IPS-NIHi7 (cell line): ENCODE results near the gene ST6GALNAC3.
"Not testable (repeated sequence)": the region's sequence is repeated elsewhere in the genome, so short reads cannot be mapped to it uniquely, and the experiment has no call there.

Experiments used
- DNase-seq: peaks from one replicate; pipeline ENCODE4 v3.0.0; 2012; ENCODE audit warnings: mixed read lengths; ENCODE audit errors: extremely low spot score

Gene ST6GALNAC3

GRCh38 chr1:76074321-76075187 is at the start of gene ST6GALNAC3:
Gene ST6GALNAC3, plus strand, starts transcription at chr1:76074746.
- DNase-seq: peak; percentile 90

- DNase-seq: no peak
These were observed 47.2 kb upstream of the ST6GALNAC3 start for GRCh38 chr1:76027341-76027740.

- DNase-seq: no peak
These were observed 45.2 kb upstream of the ST6GALNAC3 start for GRCh38 chr1:76029331-76029730.

- DNase-seq: no peak
These were observed 43.0 kb upstream of the ST6GALNAC3 start for GRCh38 chr1:76031496-76031895.

DNA sequence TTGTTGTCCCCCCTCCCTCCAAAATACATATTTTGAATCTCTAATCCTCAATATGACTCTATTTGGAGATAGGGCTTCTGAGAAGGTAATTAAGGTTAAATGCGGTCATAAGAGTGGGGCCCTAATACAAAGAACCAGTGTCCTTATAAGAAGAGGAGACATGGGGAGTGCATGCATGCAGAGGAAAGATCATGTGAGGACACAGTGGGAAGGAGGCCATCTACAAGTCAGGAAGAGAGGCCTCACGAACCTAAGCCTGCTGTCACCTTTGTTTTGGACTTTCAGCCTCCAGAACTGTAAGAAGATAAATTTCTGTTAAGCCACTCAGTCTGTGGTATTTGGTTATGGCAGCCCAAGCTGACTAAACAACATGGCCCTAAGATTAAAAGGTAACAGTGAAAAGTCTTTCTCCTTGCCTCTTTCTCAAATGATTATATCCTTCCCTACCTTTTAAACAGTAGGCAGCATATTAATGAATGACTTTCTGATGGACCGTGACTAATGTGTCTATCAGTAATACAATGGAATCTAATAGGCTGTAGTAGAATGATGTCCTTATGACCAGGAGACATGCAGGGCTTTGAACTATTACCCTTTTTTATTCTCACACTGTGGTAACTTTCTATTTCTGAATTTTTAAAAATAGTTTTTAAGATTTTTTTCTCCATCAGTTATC is 40.6 kb upstream of the ST6GALNAC3 start:
- no peak for DNase-seq

DNA sequence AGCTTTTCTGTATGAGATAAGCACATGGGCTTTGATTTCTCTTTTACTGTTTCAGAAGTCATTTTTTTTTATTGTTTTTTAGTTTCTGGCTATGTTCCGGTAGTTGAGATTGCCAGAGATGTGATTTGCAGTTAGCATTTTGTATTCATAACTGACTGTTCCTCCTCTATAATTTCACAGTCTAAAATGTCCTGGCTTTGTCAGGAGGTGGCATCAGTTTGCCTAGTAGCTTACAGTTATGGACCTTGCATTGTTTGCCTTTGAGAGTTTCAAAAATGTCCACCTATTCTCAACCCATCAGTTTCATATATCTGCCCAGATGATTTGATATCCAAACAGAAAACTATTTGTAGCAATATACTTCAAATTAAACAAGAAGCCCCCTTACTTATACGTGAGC is 39.5 kb upstream of the ST6GALNAC3 start:
- DNase-seq: no peak

- DNase-seq: no peak
These were observed 37.2 kb upstream of the ST6GALNAC3 start for GRCh38 chr1:76037324-76037723.

GRCh38 chr1:76038287-76039004 is 36.1 kb upstream of the ST6GALNAC3 start:
- no peak for DNase-seq

DNA sequence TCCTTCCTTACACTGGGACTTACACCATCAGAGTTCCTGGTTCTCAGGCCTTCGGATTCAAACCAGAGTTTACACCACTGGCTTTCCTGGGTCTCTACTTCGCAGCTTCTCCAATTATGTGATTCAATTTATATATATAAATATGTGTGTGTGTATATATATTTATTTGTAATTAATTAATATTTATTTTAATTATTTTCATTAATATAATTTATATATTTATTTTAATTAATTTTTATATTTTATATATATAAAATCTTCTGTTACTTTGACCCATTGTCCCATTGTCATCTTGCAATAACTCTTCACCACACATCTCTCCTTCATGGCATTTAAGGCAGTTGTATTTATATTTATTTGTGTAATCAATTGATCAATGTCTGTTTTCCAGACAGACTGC is 28.4 kb upstream of the ST6GALNAC3 start:
- DNase-seq: no peak

GRCh38 chr1:76048219-76048618 is 26.3 kb upstream of the ST6GALNAC3 start:
- DNase-seq: no peak

DNA sequence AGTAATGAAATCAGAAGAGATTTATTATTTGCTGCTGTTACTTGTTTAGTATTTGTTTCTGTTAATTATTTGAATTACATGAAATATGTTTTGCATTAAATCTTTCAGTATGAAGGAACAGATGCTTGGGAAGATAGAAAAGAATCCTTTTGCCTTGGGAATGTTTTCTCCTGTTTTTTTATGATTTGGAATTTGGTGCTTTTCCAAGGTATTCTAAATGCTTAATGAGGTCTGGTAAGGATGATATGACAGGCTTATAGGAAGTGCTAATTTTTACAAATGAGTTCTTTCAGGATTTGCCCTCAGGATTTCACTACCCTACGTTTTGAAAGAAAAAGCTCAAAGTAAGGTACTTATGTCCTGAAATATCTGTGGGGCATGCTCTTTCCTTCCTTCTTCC is 25.6 kb upstream of the ST6GALNAC3 start:
- no peak for DNase-seq

DNA sequence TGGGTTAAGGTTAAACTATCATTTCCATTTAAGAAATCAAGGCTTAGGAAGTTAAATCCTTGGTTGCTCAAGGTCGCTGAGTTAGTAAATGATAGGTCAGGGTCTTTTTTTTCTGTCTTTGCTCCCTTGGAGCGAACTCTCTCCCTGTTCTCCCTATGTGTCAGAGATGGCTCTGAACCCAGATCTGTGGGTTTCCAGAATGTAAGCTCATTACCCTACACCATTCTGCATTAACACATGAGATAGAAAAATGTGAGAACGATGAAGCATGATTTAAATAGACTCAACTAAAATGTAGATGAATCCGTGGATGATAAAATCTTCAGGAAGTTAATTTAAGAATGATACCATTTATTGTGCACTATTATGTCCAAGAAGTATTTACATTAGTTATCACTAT is 25.0 kb upstream of the ST6GALNAC3 start:
- no peak for DNase-seq

GRCh38 chr1:76050073-76050472 is 24.5 kb upstream of the ST6GALNAC3 start:
- DNase-seq: not testable (repeated sequence)

DNA sequence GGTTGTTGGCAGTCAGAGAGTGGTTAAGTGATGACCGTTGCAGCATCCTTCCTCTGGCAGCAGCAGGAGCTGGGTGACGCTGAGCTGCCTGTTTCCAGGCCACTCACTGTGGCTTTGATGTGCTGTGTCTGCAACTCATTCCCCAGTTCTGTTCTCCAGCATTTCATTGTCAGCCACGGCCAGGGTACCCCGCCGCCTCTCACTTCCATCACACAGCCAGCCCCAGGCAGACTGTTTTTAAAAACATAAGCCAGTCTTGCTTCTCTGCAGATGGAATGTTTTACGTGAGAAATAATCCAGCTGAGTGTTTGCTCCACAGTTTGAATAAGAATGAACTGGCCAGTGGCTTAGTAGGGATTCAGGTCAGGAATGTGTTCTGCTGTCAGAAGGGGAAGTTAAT is 21.5 kb upstream of the ST6GALNAC3 start:
- DNase-seq: peak; percentile 60

DNA sequence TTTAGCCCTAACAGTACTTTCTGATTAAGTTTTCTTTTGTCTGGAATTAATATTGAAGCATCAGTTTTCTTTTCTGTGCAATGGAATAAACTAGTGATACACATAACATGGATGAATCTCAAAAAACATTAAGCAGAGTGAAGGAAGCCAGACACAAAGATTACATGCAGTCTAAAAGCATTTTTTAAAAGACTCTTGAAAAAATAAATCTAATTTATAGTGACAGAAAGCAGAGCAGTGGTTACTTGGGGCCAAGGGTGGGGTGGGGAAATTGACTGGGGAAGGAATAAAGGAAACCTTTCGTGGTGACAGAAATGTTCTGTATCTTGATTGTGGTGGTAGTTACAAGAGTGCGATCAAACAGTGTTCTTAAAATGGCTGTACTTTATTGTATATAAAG is 20.2 kb upstream of the ST6GALNAC3 start:
- no peak for DNase-seq

GRCh38 chr1:76055987-76056386 is 18.6 kb upstream of the ST6GALNAC3 start:
- DNase-seq: peak; percentile 21

GRCh38 chr1:76059451-76059850 is 15.1 kb upstream of the ST6GALNAC3 start:
- DNase-seq: no peak

DNA sequence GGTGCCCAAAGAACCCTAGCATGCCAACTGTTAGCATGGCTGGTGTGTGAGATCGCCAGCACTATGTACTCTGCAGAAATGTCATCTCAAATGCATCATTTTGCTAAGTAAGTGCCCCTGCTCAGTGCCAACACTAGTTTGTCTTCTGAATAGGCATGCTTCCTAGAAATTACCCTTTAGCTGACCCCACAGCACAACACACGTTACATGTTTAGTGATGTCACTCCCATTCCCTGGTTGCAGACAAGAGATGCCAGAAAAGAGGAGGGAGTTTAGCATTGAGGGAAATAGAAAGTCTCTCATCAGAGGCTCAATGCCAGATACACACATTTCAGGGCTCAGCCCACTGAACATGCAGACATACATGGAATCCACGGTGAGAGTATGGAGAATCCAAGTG is 9.3 kb upstream of the ST6GALNAC3 start:
- no peak for DNase-seq

- no peak for DNase-seq
These were observed 8.2 kb upstream of the ST6GALNAC3 start for GRCh38 chr1:76066394-76066793.

DNA sequence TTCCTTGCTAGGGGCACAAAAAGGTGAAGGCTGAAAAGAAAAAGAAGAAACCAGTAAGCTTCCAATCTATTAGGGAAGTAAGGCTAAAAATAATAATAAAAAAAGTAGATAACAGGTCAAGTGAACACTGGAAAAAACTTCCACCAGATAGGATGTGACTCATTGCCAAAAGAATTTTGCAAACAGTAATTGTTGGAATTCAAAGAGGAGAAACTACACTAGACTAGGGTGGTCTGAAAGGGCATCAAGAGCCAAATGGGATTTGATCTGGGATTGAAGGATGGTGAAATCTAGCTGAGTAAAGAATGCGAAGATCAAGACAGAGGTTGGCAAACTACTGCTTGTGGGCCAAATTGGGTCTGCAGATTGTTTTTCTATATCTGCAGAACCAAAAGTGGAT is 6.0 kb upstream of the ST6GALNAC3 start:
- DNase-seq: no peak

GRCh38 chr1:76068953-76069561 is 5.5 kb upstream of the ST6GALNAC3 start:
- no peak for DNase-seq

- no peak for DNase-seq
These were observed 4.0 kb upstream of the ST6GALNAC3 start for GRCh38 chr1:76070538-76070937.
